ENCODE data around the gene ULK4. TPM values are rescaled to one million over a fixed set of nuclear protein-coding genes. Genes with fewer than 3 reads are reported as not detected.

ULK4 gene
- total RNA-seq, 1 experiment from 2014 or later = 6.3 TPM

- Histone ChIP-seq H3K9ac (ENCODE audit: low read length) (no peak overlapping the region), H3K27ac (ENCODE audit: low read depth, low read length) (no peak overlapping the region), H3K4me3 (replicated peaks in 1 of 2; ENCODE audit: low read depth in 1 of 2, low read length in 2 of 2) (no peak overlapping the region), H3K9me3 (ENCODE audit: control insufficient read depth in 1 of 2, insufficient read depth in 1 of 2, low read depth in 1 of 2, low read length in 2 of 2) (no peaks in the 10 kb centered on the region), H3K4me1 (ENCODE audit: control insufficient read depth in 1 of 2, insufficient read depth in 2 of 2, low read length in 2 of 2) (peaks cover 15 to 22% of the 10 kb centered on the region in 2 experiments), H3K27me3 (ENCODE audit: insufficient read depth, low read length) (no peaks in the 10 kb centered on the region), H2AFZ (ENCODE audit: low read depth, low read length, poor library complexity, severe bottlenecking) (no peak overlapping the region), H3K4me2 (ENCODE audit: low read length) (no peak overlapping the region), H3K36me3 (ENCODE audit: control insufficient read depth in 1 of 2, insufficient read depth in 2 of 2, low read length in 2 of 2) (no peaks in the 10 kb centered on the region), H3K9me2 (ENCODE audit: insufficient read depth) (no peaks in the 10 kb centered on the region), H4K20me1 (ENCODE audit: insufficient read depth) (peaks cover 72% of the 10 kb centered on the region), H3K79me2 (ENCODE audit: insufficient read depth, low read length) (peaks cover 100% of the 10 kb centered on the region)
- RAD21 ChIA-PET (ENCODE audit: low non-redundant PET in 1 of 2, low total read pairs in 2 of 2, uncharacterized antibody in 2 of 2, unreplicated experiment in 2 of 2) = no interaction called here
- no peak for DNase-seq (ENCODE audit: low read depth, low spot score)
- BruUV-seq (replicated peaks) = no TSS peak
- CTCF ChIA-PET = no interaction called here
- intact Hi-C loops (cut with micrococcal nuclease) = loop anchor here (10.0 kb wide), 1 partner anchor 881 kb away; no protein-coding TSS in a partner anchor
- POLR2A ChIA-PET = no interaction called here
- no peak for ATAC-seq
- TF ChIP-seq ZNF274 (IDR thresholded peaks at IDR 0.05; ENCODE audit: low read depth, low read length) = no peak
Measured at GRCh38 chr3:41205591-41205990, 756.3 kb downstream of the ULK4 start.

GRCh38 chr3:41204369-41204768, 757.5 kb downstream of the ULK4 start:
- TF ChIP-seq CEBPB (IDR thresholded peaks at IDR 0.05; ENCODE audit: low read depth) (no peak), JUND (IDR thresholded peaks at IDR 0.05) (no peak), SIN3A (IDR thresholded peaks at IDR 0.05; ENCODE audit: low read depth) (no peak), MAX (IDR thresholded peaks at IDR 0.05) (no peak), POLR2AphosphoS5 (IDR thresholded peaks at IDR 0.05; ENCODE audit: low read depth, low read length) (no peak), YY1 (IDR thresholded peaks at IDR 0.05; ENCODE audit: extremely low read depth, insufficient replicate concordance, low read depth, low read length) (no peak), ZBTB33 (IDR thresholded peaks at IDR 0.05; ENCODE audit: extremely low read depth, insufficient replicate concordance, low read length) (no peak), EZH2phosphoT487 (IDR thresholded peaks at IDR 0.05; ENCODE audit: borderline replicate concordance) (no peak), ATF3 (IDR thresholded peaks at IDR 0.05) (no peak), REST (IDR thresholded peaks at IDR 0.05; ENCODE audit: low read depth) (no peak), RAD21 (IDR thresholded peaks at IDR 0.05; ENCODE audit: low read depth) (no peak), ZFX (IDR thresholded peaks at IDR 0.05) (no peak), CBX3 (IDR thresholded peaks at IDR 0.05; ENCODE audit: low read depth) (no peak)
- Histone ChIP-seq H2AFZ (ENCODE audit: low read depth, low read length, poor library complexity, severe bottlenecking) (no peak overlapping the region), H3K4me2 (ENCODE audit: low read length) (no peak overlapping the region), H4K20me1 (ENCODE audit: insufficient read depth) (peaks cover 76% of the 10 kb centered on the region), H3K9ac (ENCODE audit: low read length) (no peak overlapping the region), H3K4me1 (ENCODE audit: control insufficient read depth in 1 of 2, insufficient read depth in 2 of 2, low read length in 2 of 2) (peaks cover 20 to 27% of the 10 kb centered on the region in 2 experiments), H3K27ac (ENCODE audit: low read depth, low read length) (no peak overlapping the region), H3K27me3 (ENCODE audit: insufficient read depth, low read length) (no peaks in the 10 kb centered on the region), H3K36me3 (ENCODE audit: control insufficient read depth in 1 of 2, insufficient read depth in 2 of 2, low read length in 2 of 2) (no peaks in the 10 kb centered on the region), H3K9me2 (ENCODE audit: insufficient read depth) (no peaks in the 10 kb centered on the region), H3K9me3 (ENCODE audit: control insufficient read depth in 1 of 2, insufficient read depth in 1 of 2, low read depth in 1 of 2, low read length in 2 of 2) (no peaks in the 10 kb centered on the region), H3K4me3 (replicated peaks in 1 of 2; ENCODE audit: low read depth in 1 of 2, low read length in 2 of 2) (no peak overlapping the region), H3K79me2 (ENCODE audit: insufficient read depth, low read length) (peaks cover 98% of the 10 kb centered on the region)
- BruUV-seq (replicated peaks) = no TSS peak
- ChIA-PET CTCF (no interaction called here), RAD21 (ENCODE audit: low non-redundant PET in 1 of 2, low total read pairs in 2 of 2, uncharacterized antibody in 2 of 2, unreplicated experiment in 2 of 2) (no interaction called here), POLR2A (no interaction called here)
- no peak for DNase-seq (ENCODE audit: low read depth, low spot score)
- no peak for ATAC-seq
- intact Hi-C loops (cut with micrococcal nuclease) = loop anchor here (5.0 to 10.0 kb wide), 2 partner anchors 622 to 880 kb away; no protein-coding TSS in a partner anchor
